ENCODE data around the gene PRKCI.

DNA sequence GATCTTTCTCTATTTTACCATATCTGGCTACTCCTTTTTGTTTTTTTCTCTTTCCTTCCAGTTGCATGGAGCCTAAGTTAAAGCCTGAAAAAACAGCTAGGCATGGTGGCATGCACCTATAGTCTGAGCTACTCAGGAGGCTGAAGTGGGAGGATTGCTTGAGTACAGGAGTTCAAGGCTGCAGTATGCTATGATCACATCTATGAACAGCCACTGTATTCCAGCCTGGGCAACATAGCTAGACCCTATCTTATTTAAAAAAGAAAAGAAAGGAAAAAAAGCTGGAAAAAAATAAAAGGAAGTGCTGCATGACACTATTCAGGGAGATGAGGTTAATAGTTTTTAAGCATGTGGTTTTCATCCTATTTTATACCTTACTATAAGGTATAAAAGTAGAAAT is 131.3 kb downstream of the PRKCI start:
- TF ChIP-seq ZNF274 (IDR thresholded peaks at IDR 0.05; ENCODE audit: low read depth, low read length) (no peak), YY1 (IDR thresholded peaks at IDR 0.05; ENCODE audit: insufficient read depth, insufficient read length) (no peak)

All from NT2/D1 (cell line).